Nephron progenitor cell (in vitro differentiated cells): ENCODE results near the gene NAALADL2.

Experiments
- DNase-seq: peaks from one replicate; pipeline ENCODE4 v3.0.0; 2021
- H3K27ac Mint-ChIP-seq: 2 replicates; pipeline ENCODE4 v1.8.0; 2021; ENCODE audit warnings: mild to moderate bottlenecking, moderate library complexity, mixed read lengths
- H3K27me3 Mint-ChIP-seq: 2 replicates; pipeline ENCODE4 v1.8.0; 2021; ENCODE audit warnings: mild to moderate bottlenecking, low read depth, mixed read lengths; ENCODE audit not compliant: poor library complexity
- H3K36me3 Mint-ChIP-seq: 2 replicates; pipeline ENCODE4 v1.8.0; 2021; ENCODE audit warnings: low read depth, mixed read lengths
- H3K4me1 Mint-ChIP-seq: 2 replicates; pipeline ENCODE4 v1.8.0; 2021; ENCODE audit warnings: mixed read lengths
- H3K4me3 Mint-ChIP-seq: 2 replicates; pipeline ENCODE4 v1.8.0; 2021; ENCODE audit warnings: mild to moderate bottlenecking, moderate library complexity, mixed read lengths
- H3K9me3 Mint-ChIP-seq: 2 replicates; pipeline ENCODE4 v1.8.0; 2021; ENCODE audit warnings: mild to moderate bottlenecking, moderate library complexity, mixed read lengths
- CTCF ChIP-seq: fragments of 200-600 bp; sonication (generic); IDR thresholded peaks from 2 replicates; pipeline ENCODE4 v1.5.0; 2021; ENCODE audit warnings: antibody characterized with exemption

NAALADL2 gene

GRCh38 chr3:174891524-174892203 lies 32.5 kb downstream of the NAALADL2 start:
- no peak overlapping the region for H3K27ac Mint-ChIP-seq
- H3K36me3 Mint-ChIP-seq, result no peaks in the 10 kb centered on the region
- no peak for TF ChIP-seq CTCF
- H3K9me3 Mint-ChIP-seq, result peaks cover 11% of the 10 kb centered on the region
- DNase-seq, result no peak
- H3K4me3 Mint-ChIP-seq, result no peak overlapping the region
- H3K27me3 Mint-ChIP-seq, result no peaks in the 10 kb centered on the region
- H3K4me1 Mint-ChIP-seq, result no peaks in the 10 kb centered on the region

GRCh38 chr3:174907027-174907426 lies 47.9 kb downstream of the NAALADL2 start:
- no peaks in the 10 kb centered on the region for H3K9me3 Mint-ChIP-seq
- no peak overlapping the region for H3K4me3 Mint-ChIP-seq
- H3K27me3 Mint-ChIP-seq, result no peaks in the 10 kb centered on the region
- no peak for TF ChIP-seq CTCF
- H3K4me1 Mint-ChIP-seq, result peaks cover 12% of the 10 kb centered on the region
- DNase-seq, result no peak
- H3K36me3 Mint-ChIP-seq, result no peaks in the 10 kb centered on the region
- H3K27ac Mint-ChIP-seq, result no peak overlapping the region

DNA sequence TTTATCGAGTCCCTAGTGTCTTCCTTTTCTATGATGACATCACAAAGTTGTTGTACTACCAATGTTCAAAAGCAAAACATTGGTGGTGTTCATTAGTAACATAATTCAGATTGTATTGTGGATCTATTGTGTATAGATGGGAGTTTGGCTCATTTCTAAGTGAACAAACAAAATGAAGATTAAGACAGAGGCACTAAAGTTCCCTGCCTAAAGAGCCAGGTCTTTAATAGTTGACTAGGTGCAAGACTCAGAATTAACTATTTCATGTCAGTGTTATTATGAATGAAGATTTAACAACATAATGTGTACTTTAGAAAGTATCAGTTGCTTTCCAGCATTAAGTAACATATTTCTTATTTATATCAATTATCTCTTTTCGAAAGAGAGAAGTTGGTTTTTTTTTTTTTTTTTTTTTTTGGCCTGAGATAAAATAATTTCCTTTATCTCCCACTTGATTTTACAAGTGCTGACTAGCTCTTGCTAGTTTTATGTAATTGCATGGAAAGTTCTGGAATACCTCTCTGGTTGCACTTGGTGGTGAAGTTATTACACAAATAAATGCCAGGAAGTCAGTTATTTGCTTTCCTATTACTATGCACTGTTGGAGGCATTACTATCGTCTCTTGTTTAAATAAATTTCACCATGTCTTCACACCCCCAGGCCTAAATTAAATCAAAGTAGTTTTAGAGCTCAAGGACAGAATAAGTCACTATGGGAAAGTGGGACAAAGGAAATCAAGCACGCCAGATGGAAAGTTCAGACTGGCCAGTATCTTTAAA lies 48.7 kb downstream of the NAALADL2 start:
- H3K27ac Mint-ChIP-seq, result no peak overlapping the region
- no peaks in the 10 kb centered on the region for H3K27me3 Mint-ChIP-seq
- H3K4me1 Mint-ChIP-seq, result peaks cover 13% of the 10 kb centered on the region
- H3K4me3 Mint-ChIP-seq, result no peak overlapping the region
- no peak for TF ChIP-seq CTCF
- DNase-seq, result no peak
- H3K36me3 Mint-ChIP-seq, result no peaks in the 10 kb centered on the region
- no peaks in the 10 kb centered on the region for H3K9me3 Mint-ChIP-seq

- no peak overlapping the region for H3K4me3 Mint-ChIP-seq
- DNase-seq, result no peak
- H3K9me3 Mint-ChIP-seq, result peaks cover 3% of the 10 kb centered on the region
- no peaks in the 10 kb centered on the region for H3K27me3 Mint-ChIP-seq
- TF ChIP-seq CTCF, result no peak
- no peaks in the 10 kb centered on the region for H3K4me1 Mint-ChIP-seq
- H3K27ac Mint-ChIP-seq, result no peak overlapping the region
- no peaks in the 10 kb centered on the region for H3K36me3 Mint-ChIP-seq
These were observed 72.6 kb downstream of the NAALADL2 start for GRCh38 chr3:174931473-174932353.

GRCh38 chr3:174936590-174936989 lies 77.5 kb downstream of the NAALADL2 start:
- DNase-seq, result no peak
- no peaks in the 10 kb centered on the region for H3K9me3 Mint-ChIP-seq
- no peak overlapping the region for H3K4me3 Mint-ChIP-seq
- no peaks in the 10 kb centered on the region for H3K4me1 Mint-ChIP-seq
- H3K36me3 Mint-ChIP-seq, result no peaks in the 10 kb centered on the region
- no peaks in the 10 kb centered on the region for H3K27me3 Mint-ChIP-seq
- no peak overlapping the region for H3K27ac Mint-ChIP-seq
- no peak for TF ChIP-seq CTCF
